HG03045 (cell line): ENCODE data around the gene SYT6.

Source experiments
- ATAC-seq: cut with Tn5 transposase; IDR thresholded peaks from one replicate; pipeline ENCODE4 v1.9.1; 2021; ENCODE audit warnings: mild to moderate bottlenecking, moderate library complexity; ENCODE audit not compliant: unreplicated experiment

Gene SYT6

DNA sequence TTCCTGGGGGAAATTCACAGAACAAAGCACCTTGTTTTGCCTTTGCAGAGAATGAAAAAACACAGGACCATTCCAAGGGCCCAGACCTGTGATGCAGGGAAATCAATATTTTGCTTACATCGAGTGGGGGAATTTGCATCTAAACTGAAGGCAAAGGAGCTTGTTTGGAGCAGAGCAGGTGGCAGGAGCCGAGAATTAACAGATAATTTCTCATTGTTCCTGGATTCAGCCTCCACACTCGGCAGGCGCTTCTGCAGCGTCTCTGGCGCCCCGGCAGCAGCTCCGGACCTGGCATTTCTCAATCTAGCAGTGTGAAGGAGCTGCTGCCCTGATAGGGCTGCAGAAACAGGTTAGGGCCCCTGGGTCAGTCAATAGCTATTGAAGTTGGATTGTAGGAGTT, 2.0 kb upstream of the SYT6 start:
- no peak for ATAC-seq

DNA sequence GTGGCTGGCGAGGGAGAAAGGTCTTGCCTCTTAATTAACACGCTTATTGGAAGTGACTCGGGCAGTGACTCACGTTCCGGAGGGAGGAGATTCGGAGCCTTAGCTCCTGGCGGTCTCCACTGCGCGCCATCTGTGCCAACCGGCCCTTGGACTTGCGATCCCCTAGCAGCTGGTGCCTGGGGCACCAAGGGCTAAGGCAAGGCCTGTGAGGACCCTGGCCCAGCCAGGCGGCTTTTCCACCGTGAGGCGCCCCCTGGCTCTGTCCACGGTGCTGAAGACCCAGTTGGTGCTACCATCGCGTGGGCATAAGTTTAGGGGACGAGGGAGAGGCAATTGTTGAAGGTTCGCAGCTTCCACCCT, 1.3 kb upstream of the SYT6 start:
- no peak for ATAC-seq

DNA sequence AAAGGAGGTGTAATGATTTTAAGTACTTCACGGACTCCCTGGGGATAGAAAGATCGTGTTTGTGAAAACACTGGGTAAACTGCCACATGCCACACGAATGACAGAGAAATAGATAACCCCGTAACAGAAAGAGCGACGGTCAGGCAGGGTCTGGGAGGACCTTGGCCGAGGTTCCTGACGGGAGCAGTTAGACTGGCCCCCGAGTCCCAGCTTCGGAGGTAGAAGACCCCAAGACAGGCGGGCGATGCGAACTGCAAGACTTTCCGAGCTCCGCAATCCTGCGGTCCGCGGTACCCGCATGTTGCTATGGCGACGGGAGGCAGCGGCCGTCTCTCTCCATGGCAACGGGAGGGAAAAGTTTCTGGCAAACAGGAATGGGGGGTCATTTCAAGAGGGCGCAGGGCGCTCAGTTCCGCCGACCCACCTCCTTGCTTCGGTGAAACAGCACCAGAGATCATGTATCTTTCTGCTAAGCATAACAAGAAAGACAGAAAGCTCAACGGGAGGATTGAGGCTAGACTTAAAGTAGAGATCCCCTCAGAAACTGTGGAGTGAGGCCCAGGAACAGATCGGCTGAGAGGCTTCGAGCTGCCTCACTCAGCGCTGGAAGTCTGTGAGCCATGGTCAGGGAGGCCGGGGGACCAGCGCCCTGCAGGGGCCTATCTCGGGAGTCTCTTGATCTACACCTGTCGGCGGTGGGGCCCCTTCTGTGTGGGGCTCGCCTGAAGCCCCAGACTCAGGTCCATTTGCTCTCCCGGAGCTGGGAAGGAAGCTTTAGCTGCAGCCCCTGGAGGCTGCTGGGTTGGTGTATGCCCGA, 685 bp upstream of the SYT6 start:
- no peak for ATAC-seq

DNA sequence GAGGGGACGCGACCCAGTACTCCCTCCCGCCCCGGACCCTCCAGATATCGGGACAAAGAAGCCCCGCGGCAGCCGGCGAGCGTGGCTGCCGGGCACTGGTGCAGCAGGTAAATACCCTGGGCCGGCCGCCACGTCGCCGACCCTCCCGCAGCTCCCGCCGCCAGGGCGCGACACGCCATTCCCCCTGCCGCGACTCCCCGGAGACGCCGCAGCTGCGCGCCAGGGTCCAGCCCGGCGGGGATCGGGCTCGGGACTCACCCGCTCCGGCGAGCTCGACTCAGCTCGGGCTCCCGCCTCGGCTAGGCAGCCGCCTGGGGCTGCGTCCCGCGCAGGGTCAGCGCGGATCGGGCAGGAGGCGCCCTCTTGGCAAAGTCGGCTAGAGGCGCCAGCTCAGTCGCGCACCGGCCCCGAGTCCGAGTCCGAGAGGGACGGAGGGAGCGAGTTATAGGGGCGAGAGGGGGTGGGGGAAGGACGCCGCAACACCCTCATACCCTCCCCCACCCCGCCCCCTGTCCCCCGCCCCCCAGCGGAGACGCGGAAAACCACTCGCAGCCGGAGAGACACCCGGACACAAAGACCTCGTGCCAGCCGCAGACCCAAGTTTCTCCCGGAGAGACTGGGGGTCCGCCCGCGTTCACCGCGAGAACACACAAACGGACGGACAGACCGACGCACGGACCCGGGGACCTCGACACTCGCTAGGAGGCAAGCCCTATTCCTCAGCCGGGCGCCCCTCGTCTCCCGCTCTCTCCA, 985 bp downstream of the SYT6 start:
- no peak for ATAC-seq

DNA sequence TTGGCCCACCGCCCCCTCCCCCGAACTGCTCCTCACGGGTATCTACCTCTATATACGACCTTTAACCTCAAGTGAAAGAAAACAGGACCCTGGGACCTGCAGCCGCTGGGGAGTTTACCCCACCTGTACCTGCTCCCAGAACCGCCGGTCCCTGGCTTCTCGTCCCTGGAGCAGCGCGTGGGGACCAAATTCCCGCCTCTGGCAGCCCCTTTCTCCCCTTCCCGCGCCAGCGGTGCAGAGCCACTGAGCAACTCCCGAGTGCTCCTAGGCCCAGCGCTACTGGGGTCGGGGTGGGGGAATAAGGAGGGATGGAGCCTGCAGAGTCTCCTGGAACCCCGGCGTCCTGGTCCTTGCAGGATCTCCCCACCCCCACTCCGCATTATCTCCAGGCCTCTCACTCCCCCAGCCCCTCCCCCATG, 1.6 kb downstream of the SYT6 start:
- no peak for ATAC-seq

DNA sequence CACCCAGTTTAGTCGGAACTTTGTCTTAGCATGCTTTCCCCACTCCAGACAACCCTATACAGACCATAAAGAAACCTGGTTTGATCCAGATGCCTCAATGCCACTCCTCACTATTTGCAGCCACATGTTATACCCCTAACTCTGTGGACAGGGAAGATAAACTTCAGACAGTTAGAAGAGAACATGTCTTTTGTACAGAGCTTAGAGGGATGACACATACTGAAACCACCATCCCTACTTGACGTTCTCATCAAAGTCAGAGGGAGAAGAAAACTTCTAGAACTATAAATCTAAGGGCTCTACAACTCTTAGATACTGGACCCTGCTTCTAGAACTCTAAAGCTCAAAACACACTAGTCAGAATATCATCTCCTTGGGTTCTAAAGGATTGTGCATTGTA, 3.7 kb downstream of the SYT6 start:
- no peak for ATAC-seq

DNA sequence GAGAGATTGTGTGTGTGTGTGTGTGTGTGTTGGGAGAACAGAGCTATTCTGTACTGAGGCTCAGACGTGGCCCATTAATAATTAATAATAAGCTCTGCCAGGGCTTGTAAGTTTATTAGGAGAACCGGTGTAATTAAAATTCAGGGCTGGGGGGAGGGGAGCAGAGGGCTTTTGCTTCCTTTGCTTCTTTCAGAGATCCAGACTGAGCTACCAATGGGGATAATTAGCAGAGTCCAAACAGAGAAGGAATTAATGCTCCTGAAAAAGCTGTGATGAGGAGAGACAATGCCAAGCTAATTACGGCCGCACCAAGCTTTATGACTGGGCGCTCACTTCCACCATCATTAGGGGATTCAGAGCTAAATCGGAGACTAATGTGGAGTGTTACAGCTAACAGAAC, 4.5 kb downstream of the SYT6 start:
- ATAC-seq: no peak

DNA sequence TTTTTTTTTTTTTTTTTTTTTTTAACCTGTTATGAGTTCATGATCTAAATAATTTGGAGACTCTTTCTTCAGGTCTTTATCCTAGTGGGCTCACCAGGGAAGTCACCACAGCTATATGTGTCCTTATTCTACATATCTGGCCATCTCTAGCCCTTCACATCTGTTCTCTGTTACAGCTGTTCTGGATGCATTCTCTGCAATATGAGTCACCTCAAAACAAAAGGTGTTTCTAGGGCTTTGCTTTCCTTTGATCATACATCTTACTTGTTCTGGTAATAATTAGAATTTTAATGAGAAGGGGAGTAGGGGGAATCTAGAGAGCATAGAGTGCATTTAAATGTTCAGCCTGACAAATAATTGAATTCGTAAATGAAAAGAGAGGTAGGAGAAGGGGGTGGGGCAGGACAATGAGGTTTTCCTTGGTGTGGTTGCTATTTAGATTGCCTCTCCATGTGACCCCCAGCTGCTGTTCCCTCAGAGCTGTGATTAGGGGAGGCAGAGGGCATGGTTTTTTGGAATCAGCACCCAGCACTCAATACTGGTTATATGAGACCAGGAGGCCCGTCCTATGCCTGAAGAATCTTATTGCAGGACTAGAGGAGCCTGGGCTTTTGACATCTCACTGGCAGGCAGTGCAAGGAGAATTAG, 8.0 kb downstream of the SYT6 start:
- no peak for ATAC-seq

DNA sequence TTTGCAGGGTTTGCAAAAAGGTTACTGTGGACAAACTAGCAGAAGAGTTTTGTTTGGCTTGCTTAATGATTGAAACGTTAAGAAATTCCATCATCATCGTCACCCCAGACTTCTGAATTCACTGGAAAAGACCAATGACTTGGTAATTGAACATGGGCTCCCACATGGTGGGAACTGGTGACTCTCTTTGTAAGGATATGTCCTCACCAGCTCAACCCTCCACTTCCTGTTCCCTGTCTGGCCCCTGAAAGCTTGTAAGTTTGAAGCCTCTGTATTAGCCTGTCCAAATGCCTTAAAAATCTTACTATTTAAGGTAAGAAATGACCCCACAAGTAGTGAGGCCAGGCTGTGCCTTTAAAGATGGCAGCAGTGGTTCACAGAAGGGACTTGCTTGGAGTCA, 9.7 kb downstream of the SYT6 start:
- no peak for ATAC-seq

DNA sequence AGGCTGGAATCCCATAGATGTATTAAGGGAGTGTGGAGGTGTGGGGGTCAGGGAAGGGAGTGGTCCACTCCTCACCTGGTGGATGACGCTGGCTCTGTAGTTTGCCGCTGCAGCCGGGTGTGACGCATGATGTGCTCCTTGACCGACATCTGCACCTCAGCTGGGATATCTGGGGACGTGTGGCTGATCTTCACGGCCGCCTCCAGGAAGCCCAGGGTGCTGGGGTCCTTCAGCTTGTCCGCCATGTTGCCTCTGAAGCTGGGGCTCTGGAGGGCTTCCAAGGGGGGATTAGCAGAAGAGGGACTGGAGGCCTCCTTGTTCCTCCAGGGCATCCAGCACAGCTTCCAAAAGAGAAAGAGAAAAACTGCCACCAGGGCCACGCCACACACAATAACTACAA, 14.1 kb downstream of the SYT6 start:
- ATAC-seq: no peak

DNA sequence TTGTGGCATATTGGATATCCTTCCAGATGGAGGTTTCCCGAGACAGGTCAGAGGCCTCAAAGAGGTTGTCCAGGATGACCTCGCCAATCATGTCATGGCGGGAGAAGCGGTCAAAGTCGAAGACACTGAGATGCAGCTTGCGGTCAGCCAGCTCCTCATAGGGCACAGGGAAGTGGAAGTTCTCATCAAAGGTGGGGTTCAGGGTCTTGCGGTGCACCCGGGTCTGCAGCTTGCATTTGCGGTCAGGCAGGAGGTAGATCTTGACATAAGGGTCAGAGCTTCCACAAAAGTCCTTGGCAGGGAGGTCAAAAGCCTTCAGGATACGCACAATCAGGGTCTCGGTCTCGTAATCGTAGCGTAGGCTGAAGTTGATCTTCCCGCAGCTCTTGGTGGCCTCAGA, 16.2 kb downstream of the SYT6 start:
- no peak for ATAC-seq

DNA sequence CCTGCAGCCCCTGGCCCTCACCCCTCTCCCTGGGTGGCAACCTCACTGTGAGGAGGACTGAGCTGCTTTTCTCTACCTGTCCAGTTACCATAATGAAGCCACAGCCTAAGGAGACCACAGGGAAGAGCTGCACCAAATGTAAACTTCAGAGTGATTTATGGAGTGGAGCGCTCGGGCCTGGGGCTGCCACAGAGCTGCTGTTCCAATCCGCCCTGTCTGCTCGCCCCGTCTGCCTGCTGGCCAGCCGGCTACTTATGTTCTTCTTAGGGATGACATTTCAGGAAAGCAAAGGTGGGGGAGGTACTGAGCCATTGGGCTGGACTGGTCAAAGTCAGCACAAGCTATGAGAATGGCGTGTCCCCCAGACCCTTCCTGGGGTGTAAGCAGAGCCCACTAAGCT, 17.9 kb downstream of the SYT6 start:
- ATAC-seq: no peak

DNA sequence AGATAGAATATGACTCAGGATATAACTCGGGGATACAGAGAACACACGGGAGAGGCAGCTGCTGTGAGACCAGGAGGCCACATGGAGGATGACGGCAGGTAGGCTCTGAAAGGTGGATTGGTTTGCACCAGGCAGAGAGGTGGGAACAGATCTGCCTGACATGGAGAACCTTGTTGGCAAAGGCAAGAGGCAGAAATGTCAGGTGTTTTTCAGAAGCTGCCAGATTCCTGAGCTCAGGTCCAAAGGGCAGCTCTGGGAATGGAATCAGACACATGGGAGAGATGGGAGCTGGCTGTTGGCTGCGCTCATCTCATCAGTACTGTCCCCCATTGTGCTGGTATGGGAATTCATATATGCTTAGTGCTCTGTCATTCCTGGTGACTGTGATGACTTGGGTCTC, 19.2 kb downstream of the SYT6 start:
- ATAC-seq: no peak

DNA sequence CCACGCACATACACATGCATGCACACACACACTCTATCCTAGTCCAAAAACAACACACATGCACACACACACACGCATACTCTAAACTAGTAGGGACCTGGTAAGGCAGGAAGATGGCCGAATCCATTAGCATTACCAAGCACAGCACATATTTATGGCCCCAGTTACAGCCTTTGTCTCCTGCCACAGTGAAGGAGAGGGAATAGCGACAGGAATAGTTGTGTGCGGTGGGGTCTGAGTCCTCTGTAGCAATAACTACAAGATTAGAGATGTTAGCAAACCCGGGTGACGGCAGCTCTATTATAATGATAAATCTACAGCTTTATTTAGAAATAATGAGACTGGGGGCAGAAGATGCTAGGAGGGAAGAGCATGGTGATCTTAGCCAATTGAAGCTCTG, 20.5 kb downstream of the SYT6 start:
- no peak for ATAC-seq

DNA sequence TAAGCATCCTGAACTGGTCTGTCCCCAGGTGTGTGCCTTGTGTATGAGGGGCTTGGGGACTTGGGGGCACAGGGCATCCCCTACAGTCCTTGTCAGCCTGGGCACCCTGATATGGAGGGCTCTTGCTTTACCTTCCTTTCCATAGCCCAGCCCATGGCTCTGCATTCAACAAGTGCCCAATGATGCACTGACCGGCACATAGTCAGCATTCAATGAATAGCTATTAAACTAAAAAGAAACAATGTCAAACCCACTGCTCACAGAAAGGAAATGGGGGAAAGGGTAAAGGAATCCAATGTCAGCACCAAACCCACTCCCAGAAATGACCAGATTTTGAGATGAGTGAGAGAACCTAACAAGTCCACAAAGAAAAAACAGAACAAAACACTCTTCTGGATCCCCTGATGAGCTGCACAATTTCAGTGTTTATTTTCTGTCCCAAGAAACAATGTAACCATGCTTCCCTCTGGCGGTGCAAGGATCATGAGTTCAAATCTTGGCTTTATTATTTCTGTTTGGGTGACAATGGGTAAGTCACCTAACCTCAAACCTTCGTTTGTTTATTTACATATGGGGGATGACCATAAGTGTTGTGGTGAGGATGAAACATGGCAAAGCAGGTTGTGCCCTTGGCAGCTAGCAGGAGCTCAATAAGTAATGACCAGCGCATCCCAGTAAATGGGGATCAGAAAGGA, 22.0 kb downstream of the SYT6 start:
- ATAC-seq: no peak

DNA sequence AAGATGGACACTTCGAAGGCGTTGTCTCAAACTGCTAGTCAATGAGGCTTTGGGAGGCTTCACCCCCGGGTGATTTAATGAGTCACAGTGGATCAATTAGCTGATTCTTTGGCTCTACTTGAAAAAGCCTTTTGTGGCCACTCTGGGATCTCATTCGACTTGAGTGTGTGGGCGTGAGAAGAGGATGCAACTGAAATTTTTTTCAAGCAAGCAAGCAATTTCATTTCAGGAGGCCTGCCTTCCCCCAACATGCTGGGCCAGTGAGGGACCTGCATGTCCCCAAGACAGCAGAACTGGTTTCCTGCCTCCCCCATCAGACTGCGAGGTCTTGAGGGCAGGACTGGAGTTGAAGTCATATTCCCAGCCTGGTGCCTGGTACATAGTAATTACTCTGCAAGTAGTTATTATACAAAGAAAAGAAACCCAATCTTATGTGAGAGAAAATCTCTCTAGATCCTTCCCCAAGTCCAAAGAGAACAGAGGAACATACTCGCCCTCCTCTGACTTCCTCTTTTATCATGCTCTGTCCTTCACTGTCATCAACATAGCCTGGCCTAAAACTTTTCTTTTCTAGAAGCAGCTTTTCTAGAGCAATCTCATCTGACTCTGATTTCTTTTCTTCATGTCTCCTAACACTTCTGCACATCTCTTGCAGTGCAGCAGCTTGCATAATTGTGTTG, 22.7 kb downstream of the SYT6 start:
- ATAC-seq: no peak

DNA sequence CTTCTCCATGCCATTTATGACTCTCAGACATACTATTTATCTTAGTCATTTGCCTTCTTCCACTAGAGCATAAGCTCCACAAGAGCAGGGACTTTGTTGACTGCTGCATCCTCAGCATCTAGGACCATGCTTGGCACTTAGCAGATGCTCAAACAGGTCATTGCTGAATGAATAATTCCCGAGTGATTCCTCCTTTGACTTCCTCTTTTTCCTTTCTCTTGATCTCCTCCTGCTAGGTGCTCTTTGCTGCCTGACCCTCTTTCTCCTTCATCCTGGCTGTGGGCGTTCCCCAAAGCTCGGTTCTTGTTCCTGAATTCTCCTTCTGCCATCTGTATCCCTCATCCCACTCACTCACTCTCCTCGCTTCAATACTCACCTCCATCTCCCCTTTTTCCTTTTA, 23.5 kb downstream of the SYT6 start:
- no peak for ATAC-seq

DNA sequence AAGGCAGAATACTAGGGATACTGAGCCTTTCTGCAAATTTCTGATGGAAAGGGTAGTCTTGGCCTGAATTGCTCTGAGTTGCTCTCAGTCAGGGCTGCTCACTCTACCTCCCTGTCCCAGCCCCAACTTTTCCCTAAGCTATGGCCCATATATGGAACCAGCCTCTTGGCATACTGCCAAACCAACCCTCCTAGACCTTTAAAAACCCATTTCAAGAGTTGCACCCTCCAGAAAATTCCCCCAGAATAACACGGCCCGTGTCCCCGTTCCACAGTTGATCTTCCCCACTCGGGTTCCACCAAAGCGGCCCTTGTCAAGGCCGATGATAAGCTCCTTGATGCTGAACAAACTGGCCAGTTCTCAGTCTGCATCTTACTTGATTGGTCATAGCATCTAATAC, 25.4 kb downstream of the SYT6 start:
- ATAC-seq: no peak

DNA sequence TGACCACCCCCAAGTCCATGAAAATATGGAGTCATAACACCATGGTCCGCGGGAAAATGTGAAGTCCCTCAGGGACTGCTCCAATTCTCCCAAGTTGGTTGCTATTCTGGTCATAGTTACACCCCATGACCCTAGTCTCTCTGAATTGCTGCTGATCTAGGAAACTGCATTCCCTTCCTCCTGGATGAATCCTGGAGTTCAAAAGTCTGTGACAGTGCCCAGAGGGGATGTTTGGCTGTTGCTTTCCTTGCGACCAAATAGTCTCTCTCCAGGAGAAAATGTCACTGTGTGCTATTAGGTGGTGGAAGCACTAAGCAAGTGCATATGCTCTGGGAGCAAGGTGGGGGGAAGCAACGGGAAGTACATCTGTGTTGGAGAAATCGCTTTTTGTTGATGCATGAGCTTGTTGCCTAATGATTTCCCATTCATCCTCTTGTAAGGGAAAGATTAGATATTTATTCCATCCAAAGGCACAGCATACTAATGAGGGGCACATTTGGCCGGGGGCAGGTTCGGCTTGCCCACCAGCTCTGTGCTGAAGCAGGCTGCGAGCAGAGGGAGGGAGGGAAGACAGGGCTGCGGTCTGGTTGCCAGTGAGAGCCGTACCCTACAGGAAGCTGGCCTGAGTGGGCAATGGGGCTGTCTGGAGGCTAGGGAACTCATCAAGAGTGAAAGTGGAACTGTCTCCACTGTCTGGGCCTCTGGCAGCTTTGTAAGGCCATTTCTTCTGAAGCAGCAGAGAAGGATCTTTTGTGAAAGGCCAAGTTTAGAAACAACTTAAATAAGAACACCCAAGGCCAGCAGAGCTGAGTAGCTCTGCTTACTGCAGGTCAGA, 27.2 kb downstream of the SYT6 start:
- no peak for ATAC-seq

DNA sequence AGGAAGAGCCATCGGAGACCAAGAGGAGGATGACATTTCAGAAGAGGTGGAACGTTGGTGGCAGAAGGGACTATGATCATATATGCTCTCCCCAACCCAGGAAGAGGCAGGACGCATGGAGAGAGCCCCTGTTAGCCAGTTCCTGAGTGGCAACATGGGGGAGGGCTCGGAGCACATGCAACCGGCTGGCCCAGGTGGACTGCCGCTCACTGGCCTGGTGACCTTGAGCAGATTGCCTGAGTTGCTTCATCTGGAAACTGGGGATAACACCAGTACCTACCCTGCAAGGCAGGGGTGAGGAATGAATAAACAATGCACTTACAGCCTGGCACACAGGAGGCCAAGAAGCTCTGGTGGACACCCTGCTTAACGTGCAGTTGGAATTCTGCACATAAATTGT, 29.0 kb downstream of the SYT6 start:
- no peak for ATAC-seq
